Stimulated activated naive CD8-positive, alpha-beta T cell treated with anti-CD3 and anti-CD28 coated beads, Interleukin-15, Interleukin-2, amounts not matched to agents 100 ng/mL and 50 ng/mL, for 24 hours (primary cell): ENCODE results near the gene NAXE.
"Not testable (repeated sequence)": the region's sequence is repeated elsewhere in the genome, so short reads cannot be mapped to it uniquely, and the experiment has no call there.

Source experiments
- H3K27ac Mint-ChIP-seq: one replicate; pipeline ENCODE4 v1.8.0; 2021; ENCODE audit warnings: mild to moderate bottlenecking, mixed read lengths
- H3K27me3 Mint-ChIP-seq: one replicate; pipeline ENCODE4 v1.8.0; 2021; ENCODE audit warnings: mixed read lengths
- H3K36me3 Mint-ChIP-seq: one replicate; pipeline ENCODE4 v1.8.0; 2021; ENCODE audit warnings: low read depth, mixed read lengths
- H3K4me1 Mint-ChIP-seq: one replicate; pipeline ENCODE4 v1.8.0; 2021; ENCODE audit warnings: low read depth, mixed read lengths
- H3K4me3 Mint-ChIP-seq: one replicate; pipeline ENCODE4 v1.8.0; 2021; ENCODE audit warnings: mild to moderate bottlenecking, mixed read lengths
- H3K9me3 Mint-ChIP-seq: one replicate; pipeline ENCODE4 v1.8.0; 2021; ENCODE audit warnings: mixed read lengths

Gene NAXE

GRCh38 chr1:156594190-156594589 is 2.6 kb downstream of the NAXE start:
- peak overlapping the region; percentile 56 for H3K27ac Mint-ChIP-seq
- H3K4me3 Mint-ChIP-seq, result no peak overlapping the region
- no peaks in the 10 kb centered on the region for H3K9me3 Mint-ChIP-seq
- no peaks in the 10 kb centered on the region for H3K27me3 Mint-ChIP-seq
- peaks cover 46% of the 10 kb centered on the region for H3K4me1 Mint-ChIP-seq
- peaks cover 60% of the 10 kb centered on the region for H3K36me3 Mint-ChIP-seq

- H3K27ac Mint-ChIP-seq, result peak overlapping the region; percentile 83
- peaks cover 55% of the 10 kb centered on the region for H3K4me1 Mint-ChIP-seq
- no peak overlapping the region for H3K4me3 Mint-ChIP-seq
- no peaks in the 10 kb centered on the region for H3K27me3 Mint-ChIP-seq
- H3K36me3 Mint-ChIP-seq, result peaks cover 67% of the 10 kb centered on the region
- no peaks in the 10 kb centered on the region for H3K9me3 Mint-ChIP-seq
Measured at GRCh38 chr1:156595016-156595415, 3.4 kb downstream of the NAXE start.

- H3K36me3 Mint-ChIP-seq, result peaks cover 74% of the 10 kb centered on the region
Measured at GRCh38 chr1:156596426-156596825, 4.8 kb downstream of the NAXE start.

GRCh38 chr1:156598125-156598524 is 6.5 kb downstream of the NAXE start:
- peak overlapping the region; percentile 56 for H3K27ac Mint-ChIP-seq
- peaks cover 65% of the 10 kb centered on the region for H3K4me1 Mint-ChIP-seq
- no peaks in the 10 kb centered on the region for H3K9me3 Mint-ChIP-seq
- no peak overlapping the region for H3K4me3 Mint-ChIP-seq
- peaks cover 67% of the 10 kb centered on the region for H3K36me3 Mint-ChIP-seq
- no peaks in the 10 kb centered on the region for H3K27me3 Mint-ChIP-seq

More at GRCh38 chr1:156596426-156596825, 4.8 kb downstream of the NAXE start:
- H3K4me3 Mint-ChIP-seq, result no peak overlapping the region
- no peaks in the 10 kb centered on the region for H3K27me3 Mint-ChIP-seq
- no peak overlapping the region for H3K27ac Mint-ChIP-seq
- no peaks in the 10 kb centered on the region for H3K9me3 Mint-ChIP-seq
- H3K4me1 Mint-ChIP-seq, result peaks cover 56% of the 10 kb centered on the region

GRCh38 chr1:156598731-156599432 is 7.3 kb downstream of the NAXE start:
- H3K9me3 Mint-ChIP-seq, result no peaks in the 10 kb centered on the region
- no peaks in the 10 kb centered on the region for H3K27me3 Mint-ChIP-seq
- H3K27ac Mint-ChIP-seq, result peak overlapping the region; percentile 98
- H3K4me1 Mint-ChIP-seq, result peaks cover 61% of the 10 kb centered on the region
- H3K4me3 Mint-ChIP-seq, result peak overlapping the region; percentile 93
- H3K36me3 Mint-ChIP-seq, result peaks cover 62% of the 10 kb centered on the region

- H3K27ac Mint-ChIP-seq, result peak overlapping the region; percentile 98
- peak overlapping the region; percentile 93 for H3K4me3 Mint-ChIP-seq
- peaks cover 54% of the 10 kb centered on the region for H3K36me3 Mint-ChIP-seq
- H3K9me3 Mint-ChIP-seq, result no peaks in the 10 kb centered on the region
- no peaks in the 10 kb centered on the region for H3K27me3 Mint-ChIP-seq
- peaks cover 55% of the 10 kb centered on the region for H3K4me1 Mint-ChIP-seq
Measured at GRCh38 chr1:156599811-156600210, 8.2 kb downstream of the NAXE start.

- Mint-ChIP-seq H3K4me1 (peaks cover 49% of the 10 kb centered on the region), H3K9me3 (no peaks in the 10 kb centered on the region), H3K36me3 (peaks cover 44% of the 10 kb centered on the region), H3K27me3 (no peaks in the 10 kb centered on the region), H3K4me3 (peak overlapping the region; percentile 93), H3K27ac (peak overlapping the region; percentile 98)
Measured at GRCh38 chr1:156600733-156601121, 9.2 kb downstream of the NAXE start.

GRCh38 chr1:156601122-156601830 is 9.7 kb downstream of the NAXE start, which contains the start of gene GPATCH4:
Gene GPATCH4, minus strand, starts transcription at chr1:156601479.
- Mint-ChIP-seq H3K9me3 (no peaks in the 10 kb centered on the region), H3K36me3 (peaks cover 39% of the 10 kb centered on the region), H3K4me3 (peak within 1 kb of the TSS; percentile 93), H3K27ac (peak within 1 kb of the TSS; percentile 98), H3K4me1 (peaks cover 49% of the 10 kb centered on the region), H3K27me3 (no peaks in the 10 kb centered on the region)

- peaks cover 49% of the 10 kb centered on the region for H3K4me1 Mint-ChIP-seq
- H3K27ac Mint-ChIP-seq, result peak overlapping the region; percentile 98
- no peaks in the 10 kb centered on the region for H3K9me3 Mint-ChIP-seq
- no peaks in the 10 kb centered on the region for H3K27me3 Mint-ChIP-seq
- H3K4me3 Mint-ChIP-seq, result peak overlapping the region; percentile 93
- H3K36me3 Mint-ChIP-seq, result peaks cover 33% of the 10 kb centered on the region
Measured at GRCh38 chr1:156601892-156602291, 10.3 kb downstream of the NAXE start.

GRCh38 chr1:156602557-156602993 is 11.0 kb downstream of the NAXE start:
- H3K4me3 Mint-ChIP-seq, result peak overlapping the region; percentile 93
- peak overlapping the region; percentile 77 for H3K27ac Mint-ChIP-seq
- H3K4me1 Mint-ChIP-seq, result peaks cover 53% of the 10 kb centered on the region
- H3K36me3 Mint-ChIP-seq, result peaks cover 27% of the 10 kb centered on the region
- H3K9me3 Mint-ChIP-seq, result no peaks in the 10 kb centered on the region
- H3K27me3 Mint-ChIP-seq, result no peaks in the 10 kb centered on the region

GRCh38 chr1:156607344-156607743 is 15.8 kb downstream of the NAXE start:
- H3K27me3 Mint-ChIP-seq, H3K27ac Mint-ChIP-seq, H3K9me3 Mint-ChIP-seq, H3K4me3 Mint-ChIP-seq, H3K36me3 Mint-ChIP-seq: not testable (repeated sequence)
- H3K4me1 Mint-ChIP-seq, result peaks cover 19% of the 10 kb centered on the region

- no peak overlapping the region for H3K4me3 Mint-ChIP-seq
- peaks cover 12% of the 10 kb centered on the region for H3K27me3 Mint-ChIP-seq
- peaks cover 12% of the 10 kb centered on the region for H3K4me1 Mint-ChIP-seq
- H3K36me3 Mint-ChIP-seq, result no peaks in the 10 kb centered on the region
- no peaks in the 10 kb centered on the region for H3K9me3 Mint-ChIP-seq
- no peak overlapping the region for H3K27ac Mint-ChIP-seq
Measured at GRCh38 chr1:156608036-156608674, 16.6 kb downstream of the NAXE start.

GRCh38 chr1:156608981-156609380 is 17.4 kb downstream of the NAXE start:
- Mint-ChIP-seq H3K4me3 (no peak overlapping the region), H3K36me3 (no peaks in the 10 kb centered on the region), H3K4me1 (peaks cover 12% of the 10 kb centered on the region), H3K9me3 (no peaks in the 10 kb centered on the region), H3K27ac (no peak overlapping the region), H3K27me3 (peaks cover 15% of the 10 kb centered on the region)

GRCh38 chr1:156610072-156610471 is 18.5 kb downstream of the NAXE start:
- not testable (repeated sequence) for H3K9me3 Mint-ChIP-seq, H3K36me3 Mint-ChIP-seq, H3K4me3 Mint-ChIP-seq

GRCh38 chr1:156612666-156613065 is 21.1 kb downstream of the NAXE start:
- Mint-ChIP-seq H3K9me3 (no peaks in the 10 kb centered on the region), H3K27ac (no peak overlapping the region), H3K27me3 (peaks cover 34% of the 10 kb centered on the region), H3K4me3 (no peak overlapping the region), H3K36me3 (no peaks in the 10 kb centered on the region), H3K4me1 (peaks cover 7% of the 10 kb centered on the region)

More at GRCh38 chr1:156610072-156610471, 18.5 kb downstream of the NAXE start:
- Mint-ChIP-seq H3K4me1 (peaks cover 12% of the 10 kb centered on the region), H3K27me3 (peaks cover 22% of the 10 kb centered on the region)
- H3K27ac Mint-ChIP-seq, result not testable (repeated sequence)
